ENCODE data around the gene PRKG1.

Gene PRKG1

GRCh38 chr10:51358227-51358626 is 283.9 kb downstream of the PRKG1 start:
- Mint-ChIP-seq H3K4me1 (ENCODE audit: low read depth) (no peaks in the 10 kb centered on the region), H3K9me3 (no peaks in the 10 kb centered on the region), H3K27ac (no peak overlapping the region), H3K27me3 (ENCODE audit: low read depth) (no peaks in the 10 kb centered on the region), H3K36me3 (ENCODE audit: low read depth) (no peaks in the 10 kb centered on the region), H3K4me3 (no peak overlapping the region)
- DNase-seq (ENCODE audit: low spot score), result no peak

DNA sequence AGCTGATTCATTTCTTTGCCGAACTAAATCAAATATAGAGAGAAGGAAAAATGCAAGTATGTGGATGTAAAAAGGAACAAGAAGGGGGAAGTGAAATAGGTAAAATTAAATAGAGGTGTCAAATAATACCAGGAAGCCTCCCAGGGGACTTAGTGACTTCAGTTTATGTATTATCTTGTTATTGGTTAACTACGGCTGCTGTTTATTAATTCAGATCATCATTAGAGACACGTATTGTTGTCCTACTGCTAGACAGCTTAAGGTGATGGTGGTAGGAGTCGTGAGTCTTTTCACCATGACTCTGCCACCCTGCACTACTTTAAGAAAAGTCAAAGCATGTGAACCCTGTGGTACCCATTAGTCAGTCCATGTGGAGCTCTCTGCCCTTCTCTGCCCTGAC is 289.1 kb downstream of the PRKG1 start:
- Mint-ChIP-seq H3K4me3 (no peak overlapping the region), H3K4me1 (ENCODE audit: low read depth) (no peaks in the 10 kb centered on the region), H3K9me3 (no peaks in the 10 kb centered on the region), H3K36me3 (ENCODE audit: low read depth) (no peaks in the 10 kb centered on the region), H3K27me3 (ENCODE audit: low read depth) (no peaks in the 10 kb centered on the region), H3K27ac (no peak overlapping the region)
- no peak for DNase-seq (ENCODE audit: low spot score)

DNA sequence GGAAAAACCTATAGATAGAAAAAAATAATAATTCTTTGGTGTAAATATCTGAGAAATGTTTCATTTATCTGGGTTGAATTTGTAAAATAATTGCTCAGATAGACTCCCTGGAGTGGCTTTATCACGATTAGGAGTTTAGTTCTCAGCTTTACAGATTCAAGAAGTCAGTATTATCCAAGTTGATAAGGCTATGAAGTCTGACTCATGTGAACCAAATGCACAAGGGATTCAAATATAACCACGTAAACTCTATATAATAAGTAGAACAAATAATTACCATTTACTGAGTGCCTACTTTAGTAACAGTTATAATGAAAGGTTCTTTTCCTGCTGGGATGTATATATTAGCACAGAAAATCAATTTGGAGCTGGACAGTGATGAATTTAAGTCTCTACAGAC is 290.4 kb downstream of the PRKG1 start:
- Mint-ChIP-seq H3K27me3 (ENCODE audit: low read depth) (no peaks in the 10 kb centered on the region), H3K4me1 (ENCODE audit: low read depth) (no peaks in the 10 kb centered on the region), H3K27ac (no peak overlapping the region), H3K4me3 (no peak overlapping the region), H3K36me3 (ENCODE audit: low read depth) (no peaks in the 10 kb centered on the region), H3K9me3 (no peaks in the 10 kb centered on the region)
- DNase-seq (ENCODE audit: low spot score), result no peak

DNA sequence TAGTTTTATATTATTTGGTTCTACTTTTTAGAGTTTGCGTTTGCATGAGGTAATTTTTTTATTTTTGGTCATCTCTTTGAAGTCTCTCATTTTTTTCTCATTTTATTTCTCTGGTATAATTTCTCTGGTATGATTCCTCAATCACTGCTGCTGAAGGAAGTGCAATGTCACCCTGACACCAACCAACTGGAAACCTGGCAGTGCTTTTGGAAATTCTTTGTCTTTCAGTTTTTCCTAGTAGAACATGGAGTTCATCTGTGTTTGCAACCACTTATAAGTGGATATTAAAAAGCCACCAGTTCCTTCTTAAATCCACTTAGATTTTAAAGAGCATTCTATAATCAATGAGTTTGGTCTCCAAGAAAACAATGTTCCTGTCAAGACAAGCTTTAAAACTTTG is 291.8 kb downstream of the PRKG1 start:
- Mint-ChIP-seq H3K36me3 (ENCODE audit: low read depth) (no peaks in the 10 kb centered on the region), H3K4me1 (ENCODE audit: low read depth) (no peaks in the 10 kb centered on the region), H3K4me3 (no peak overlapping the region), H3K9me3 (no peaks in the 10 kb centered on the region), H3K27me3 (ENCODE audit: low read depth) (no peaks in the 10 kb centered on the region), H3K27ac (no peak overlapping the region)
- no peak for DNase-seq (ENCODE audit: low spot score)

GRCh38 chr10:51367127-51367526 is 292.8 kb downstream of the PRKG1 start:
- Mint-ChIP-seq H3K36me3 (ENCODE audit: low read depth) (no peaks in the 10 kb centered on the region), H3K4me1 (ENCODE audit: low read depth) (no peaks in the 10 kb centered on the region), H3K27me3 (ENCODE audit: low read depth) (no peaks in the 10 kb centered on the region), H3K9me3 (no peaks in the 10 kb centered on the region), H3K27ac (no peak overlapping the region), H3K4me3 (no peak overlapping the region)
- no peak for DNase-seq (ENCODE audit: low spot score)

DNA sequence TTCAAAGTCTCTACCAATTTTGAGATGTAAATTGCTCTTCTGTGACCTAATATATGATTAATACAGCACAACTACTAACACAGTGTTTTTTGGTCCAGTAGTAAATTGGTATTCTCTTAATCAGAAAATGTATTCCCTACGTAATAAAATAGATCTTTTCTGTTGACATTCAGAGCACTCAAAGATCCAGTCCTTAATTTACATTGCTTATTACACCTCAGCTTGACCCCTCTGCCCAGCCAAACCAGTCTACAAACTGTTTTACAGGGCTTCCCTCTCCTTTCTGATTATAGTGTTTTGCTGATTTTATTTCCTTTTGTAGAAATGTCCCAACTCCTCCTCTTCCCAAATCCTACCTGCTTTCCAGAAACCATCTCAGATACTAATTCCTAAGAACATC is 293.4 kb downstream of the PRKG1 start:
- Mint-ChIP-seq H3K27me3 (ENCODE audit: low read depth) (no peaks in the 10 kb centered on the region), H3K4me3 (no peak overlapping the region), H3K36me3 (ENCODE audit: low read depth) (no peaks in the 10 kb centered on the region), H3K9me3 (no peaks in the 10 kb centered on the region), H3K27ac (no peak overlapping the region), H3K4me1 (ENCODE audit: low read depth) (no peaks in the 10 kb centered on the region)
- DNase-seq (ENCODE audit: low spot score), result no peak

GRCh38 chr10:51368943-51369342 is 294.7 kb downstream of the PRKG1 start:
- Mint-ChIP-seq H3K4me1 (ENCODE audit: low read depth) (no peaks in the 10 kb centered on the region), H3K36me3 (ENCODE audit: low read depth) (no peaks in the 10 kb centered on the region), H3K27ac (no peak overlapping the region), H3K9me3 (no peaks in the 10 kb centered on the region), H3K27me3 (ENCODE audit: low read depth) (no peaks in the 10 kb centered on the region), H3K4me3 (no peak overlapping the region)
- DNase-seq (ENCODE audit: low spot score), result no peak

- DNase-seq (ENCODE audit: low spot score), result no peak
- Mint-ChIP-seq H3K9me3 (no peaks in the 10 kb centered on the region), H3K4me1 (ENCODE audit: low read depth) (no peaks in the 10 kb centered on the region), H3K36me3 (ENCODE audit: low read depth) (no peaks in the 10 kb centered on the region), H3K27ac (no peak overlapping the region), H3K4me3 (no peak overlapping the region), H3K27me3 (ENCODE audit: low read depth) (no peaks in the 10 kb centered on the region)
Measured at GRCh38 chr10:51369903-51370302, 295.6 kb downstream of the PRKG1 start.

- Mint-ChIP-seq H3K27ac (no peak overlapping the region), H3K4me1 (ENCODE audit: low read depth) (no peaks in the 10 kb centered on the region), H3K9me3 (no peaks in the 10 kb centered on the region), H3K27me3 (ENCODE audit: low read depth) (no peaks in the 10 kb centered on the region), H3K4me3 (no peak overlapping the region), H3K36me3 (ENCODE audit: low read depth) (no peaks in the 10 kb centered on the region)
- DNase-seq (ENCODE audit: low spot score), result no peak
Measured at GRCh38 chr10:51371743-51372142, 297.5 kb downstream of the PRKG1 start.

DNA sequence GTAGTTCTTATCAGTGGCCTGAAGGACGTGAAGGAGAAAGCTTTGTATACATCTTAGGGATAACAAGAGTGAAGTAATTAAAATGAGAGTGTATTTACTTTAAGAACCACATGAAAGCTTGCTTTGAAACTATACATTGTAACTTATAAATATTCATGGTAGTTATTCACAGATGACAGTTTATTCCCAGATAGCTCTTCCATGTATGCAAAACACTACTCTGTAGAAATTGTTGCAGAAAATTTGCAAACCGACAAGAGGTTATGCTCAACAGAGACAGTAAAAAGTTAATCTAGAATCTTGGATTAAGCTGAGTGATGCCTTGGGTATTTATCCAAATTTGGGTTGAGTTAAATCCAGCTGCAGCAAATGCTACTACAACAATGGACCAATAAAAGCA is 301.5 kb downstream of the PRKG1 start:
- H3K27me3 Mint-ChIP-seq (ENCODE audit: low read depth), result no peaks in the 10 kb centered on the region
- H3K27ac Mint-ChIP-seq, result no peak overlapping the region
- no peak overlapping the region for H3K4me3 Mint-ChIP-seq
- no peak for DNase-seq (ENCODE audit: low spot score)
- H3K4me1 Mint-ChIP-seq (ENCODE audit: low read depth), result no peaks in the 10 kb centered on the region
- H3K9me3 Mint-ChIP-seq, result no peaks in the 10 kb centered on the region
- no peaks in the 10 kb centered on the region for H3K36me3 Mint-ChIP-seq (ENCODE audit: low read depth)

GRCh38 chr10:51377070-51377931 is 303.0 kb downstream of the PRKG1 start:
- Mint-ChIP-seq H3K27me3 (ENCODE audit: low read depth) (no peaks in the 10 kb centered on the region), H3K9me3 (no peaks in the 10 kb centered on the region), H3K4me1 (ENCODE audit: low read depth) (no peaks in the 10 kb centered on the region), H3K36me3 (ENCODE audit: low read depth) (no peaks in the 10 kb centered on the region), H3K4me3 (no peak overlapping the region), H3K27ac (no peak overlapping the region)
- DNase-seq (ENCODE audit: low spot score), result no peak

GRCh38 chr10:51377932-51378599 is 303.8 kb downstream of the PRKG1 start:
- Mint-ChIP-seq H3K27ac (no peak overlapping the region), H3K27me3 (ENCODE audit: low read depth) (no peaks in the 10 kb centered on the region), H3K4me3 (no peak overlapping the region), H3K9me3 (no peaks in the 10 kb centered on the region), H3K36me3 (ENCODE audit: low read depth) (no peaks in the 10 kb centered on the region), H3K4me1 (ENCODE audit: low read depth) (no peaks in the 10 kb centered on the region)
- no peak for DNase-seq (ENCODE audit: low spot score)

- no peak overlapping the region for H3K27ac Mint-ChIP-seq
- H3K9me3 Mint-ChIP-seq, result no peaks in the 10 kb centered on the region
- H3K36me3 Mint-ChIP-seq (ENCODE audit: low read depth), result no peaks in the 10 kb centered on the region
- no peaks in the 10 kb centered on the region for H3K4me1 Mint-ChIP-seq (ENCODE audit: low read depth)
- no peak overlapping the region for H3K4me3 Mint-ChIP-seq
- H3K27me3 Mint-ChIP-seq (ENCODE audit: low read depth), result no peaks in the 10 kb centered on the region
- no peak for DNase-seq (ENCODE audit: low spot score)
Measured at GRCh38 chr10:51382181-51382580, 307.9 kb downstream of the PRKG1 start.

- Mint-ChIP-seq H3K4me1 (ENCODE audit: low read depth) (no peaks in the 10 kb centered on the region), H3K27ac (no peak overlapping the region), H3K27me3 (ENCODE audit: low read depth) (no peaks in the 10 kb centered on the region), H3K36me3 (ENCODE audit: low read depth) (no peaks in the 10 kb centered on the region), H3K4me3 (no peak overlapping the region), H3K9me3 (no peaks in the 10 kb centered on the region)
- DNase-seq (ENCODE audit: low spot score), result no peak
Measured at GRCh38 chr10:51384971-51385370, 310.7 kb downstream of the PRKG1 start.
